Activated CD8-positive, alpha-beta memory T cell treated with anti-CD3 and anti-CD28 coated beads for 48 hours (primary cell): ENCODE data around the gene NPRL2.
A peak's percentile ranks its signal among the peaks of the same experiment; 100 is the strongest.
"Not testable (repeated sequence)": the region's sequence is repeated elsewhere in the genome, so short reads cannot be mapped to it uniquely, and the experiment has no call there.

Experiments used
- DNase-seq, 3 experiments: peaks; one replicate each; pipeline ENCODE4 v3.0.0-alpha.2; 2020; ENCODE audit warnings: low read depth in 2 of 3, low spot score in 2 of 3

NPRL2 gene

DNA sequence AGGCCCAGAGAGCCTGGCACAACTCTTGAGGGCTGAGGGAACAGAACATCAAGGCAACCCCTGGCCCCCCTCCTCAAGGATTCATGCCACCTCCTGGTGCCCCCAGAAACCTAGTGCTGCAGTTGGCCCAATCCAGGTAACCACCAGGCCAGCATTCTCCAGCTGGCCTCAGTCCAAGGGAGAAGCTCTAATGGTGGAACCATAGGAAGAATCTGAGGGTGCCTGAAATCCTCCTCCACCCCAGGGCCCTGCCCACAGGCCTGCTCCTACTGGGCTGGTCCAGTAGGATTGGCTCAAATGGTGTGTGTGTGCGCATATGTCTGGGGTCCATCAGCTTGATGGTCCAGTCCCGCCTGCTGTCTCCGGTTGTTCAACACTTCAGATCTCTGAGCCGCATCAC is 35.8 kb downstream of the NPRL2 start:
- DNase-seq: no peak

- DNase-seq: no peak
These were observed 36.2 kb downstream of the NPRL2 start for GRCh38 chr3:50314342-50314741.

DNA sequence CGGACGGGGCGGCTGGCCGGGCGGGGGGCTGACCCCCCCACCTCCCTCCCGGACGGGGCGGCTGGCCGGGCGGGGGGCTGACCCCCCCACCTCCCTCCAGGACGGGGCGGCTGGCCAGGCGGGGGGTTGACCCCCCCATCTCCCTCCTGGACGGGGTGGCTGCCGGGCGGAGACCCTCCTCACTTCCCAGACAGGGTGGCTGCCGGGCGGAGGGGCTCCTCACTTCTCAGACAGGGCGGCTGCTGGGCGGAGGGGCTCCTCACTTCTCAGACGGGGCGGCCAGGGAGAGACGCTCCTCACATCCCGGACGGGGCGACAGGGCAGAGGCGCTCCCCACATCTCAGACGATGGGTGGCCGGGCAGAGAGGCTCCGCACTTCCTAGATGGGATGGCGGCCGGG is 38.5 kb downstream of the NPRL2 start:
- not testable (repeated sequence) for DNase-seq

DNA sequence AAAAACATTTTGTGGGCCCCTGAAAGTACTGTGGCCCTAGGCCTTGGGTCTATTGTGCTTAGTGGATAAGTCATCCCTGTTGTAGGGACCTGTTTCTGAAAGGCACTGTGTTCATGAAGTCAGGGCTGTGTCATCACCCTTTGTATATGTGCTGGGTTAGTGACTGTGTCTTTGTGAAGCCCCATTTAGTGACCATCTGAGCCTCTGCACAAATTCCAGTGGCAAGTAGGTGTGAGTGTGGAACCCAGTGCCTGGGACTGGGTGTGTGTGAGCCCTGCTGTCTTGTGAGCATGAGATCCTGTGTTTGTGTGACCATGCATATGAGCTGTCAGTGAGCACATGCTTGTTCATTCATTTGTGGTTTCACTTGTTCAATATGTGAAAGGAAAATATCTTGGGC is 46.0 kb downstream of the NPRL2 start:
- DNase-seq: no peak

DNA sequence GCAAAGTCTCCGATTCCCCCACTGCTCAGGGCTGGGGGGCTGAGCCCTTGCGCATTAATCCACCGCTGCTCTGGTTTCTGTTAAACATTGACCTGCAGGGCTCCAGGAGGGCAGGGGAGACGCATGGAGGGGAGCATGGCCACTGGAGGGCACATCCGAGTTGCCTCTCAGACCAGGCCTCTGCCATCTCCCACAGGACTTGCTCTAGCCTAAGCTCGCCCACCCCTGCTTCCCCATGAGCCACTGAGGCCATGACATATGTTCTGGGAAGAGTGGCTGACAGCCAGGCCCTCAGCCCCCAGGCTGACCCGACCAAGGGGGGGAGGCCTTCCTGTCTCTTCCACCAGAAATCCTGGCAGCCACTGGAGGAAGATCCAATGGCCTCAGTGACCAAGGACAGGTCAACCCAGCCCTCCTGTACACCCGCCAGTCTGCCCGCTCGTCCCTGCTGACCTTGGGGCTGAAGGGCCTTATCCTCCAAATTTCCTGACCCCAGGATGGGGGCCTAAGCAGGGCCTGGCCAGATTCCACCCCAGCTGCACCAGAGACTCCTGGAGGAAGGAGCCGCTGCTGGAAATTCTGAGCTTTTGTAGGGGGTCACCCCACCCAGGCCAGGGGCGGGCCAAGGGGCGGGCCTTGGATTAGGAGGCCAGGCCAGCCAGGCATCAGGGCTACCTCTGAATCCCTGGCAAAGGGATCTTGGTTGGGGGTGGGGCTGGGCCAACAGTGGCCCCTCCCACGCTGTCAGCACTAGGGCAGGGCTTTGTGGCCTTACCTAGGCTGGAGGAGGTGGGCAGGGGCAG is 47.4 kb downstream of the NPRL2 start, which contains the start of gene HYAL1:
Gene HYAL1 (minus strand): TSS at position 562 of the 803 bp plus-strand sequence. CDS start 618 bp downstream, outside the sequence.
- DNase-seq: no peak

- no peak for DNase-seq
These were observed 48.2 kb downstream of the NPRL2 start for GRCh38 chr3:50302095-50303012.

DNA sequence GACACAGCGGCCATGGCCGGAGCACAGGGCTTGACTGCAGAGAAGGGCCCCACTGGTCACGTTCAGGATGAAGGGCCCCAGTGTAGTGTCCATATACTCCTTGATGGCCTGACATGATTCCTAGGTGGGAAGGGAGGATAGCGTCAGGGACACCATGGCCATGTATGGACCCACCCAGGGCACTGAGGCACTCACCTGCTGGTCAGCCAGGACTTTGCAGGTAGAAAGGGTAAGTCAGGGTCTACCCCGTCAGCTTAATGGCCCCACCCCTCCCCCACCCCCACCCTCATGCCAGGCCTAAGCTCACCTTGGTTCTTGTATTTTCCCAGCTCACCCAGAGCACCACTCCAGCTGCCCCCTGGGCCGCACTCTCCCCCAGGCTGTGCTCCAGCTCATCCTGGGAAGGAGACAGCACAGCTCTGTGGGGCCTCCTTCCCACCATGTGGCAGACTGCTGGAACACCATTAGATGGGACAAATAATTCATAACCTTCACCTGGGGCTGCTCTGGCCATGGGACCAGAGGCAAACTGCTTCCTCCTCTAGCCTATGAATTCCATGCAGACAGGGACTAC is 49.8 kb downstream of the NPRL2 start:
- no peak for DNase-seq

DNA sequence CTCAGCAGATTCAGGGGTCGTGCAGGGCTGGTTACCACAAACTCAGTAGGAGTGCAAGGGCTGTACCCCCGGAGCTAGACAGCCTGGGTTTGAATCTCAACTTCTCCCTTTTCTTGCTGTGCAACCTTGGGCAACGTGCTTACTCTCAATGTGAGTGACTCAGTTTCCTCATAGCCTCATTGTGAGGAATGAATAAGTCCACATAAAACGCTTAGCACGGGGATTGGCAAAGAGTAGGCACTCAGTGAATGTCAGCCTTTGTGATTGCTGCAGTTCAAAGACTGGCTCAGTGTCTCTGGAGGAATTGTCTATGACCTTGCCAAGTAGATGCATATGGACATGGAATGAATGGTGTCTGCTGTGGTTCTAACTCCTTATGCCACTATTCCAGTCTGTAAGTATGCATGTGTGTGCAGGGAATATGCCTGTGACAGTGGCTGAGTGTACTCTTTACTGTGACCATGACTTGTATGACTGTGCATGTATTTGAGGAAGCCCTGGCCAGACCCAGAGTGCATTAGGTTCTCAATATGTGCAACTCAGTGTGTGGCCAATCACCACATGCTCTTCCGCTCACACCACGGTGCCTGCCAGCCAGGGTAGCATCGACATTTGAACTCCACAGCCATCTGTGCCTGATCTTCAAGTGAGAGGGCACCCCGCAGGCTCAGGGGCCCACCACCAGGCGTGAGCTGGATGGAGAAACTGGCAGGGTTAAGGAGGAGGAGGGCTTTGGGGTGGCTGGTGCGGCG is 50.5 kb downstream of the NPRL2 start:
- no peak for DNase-seq

DNA sequence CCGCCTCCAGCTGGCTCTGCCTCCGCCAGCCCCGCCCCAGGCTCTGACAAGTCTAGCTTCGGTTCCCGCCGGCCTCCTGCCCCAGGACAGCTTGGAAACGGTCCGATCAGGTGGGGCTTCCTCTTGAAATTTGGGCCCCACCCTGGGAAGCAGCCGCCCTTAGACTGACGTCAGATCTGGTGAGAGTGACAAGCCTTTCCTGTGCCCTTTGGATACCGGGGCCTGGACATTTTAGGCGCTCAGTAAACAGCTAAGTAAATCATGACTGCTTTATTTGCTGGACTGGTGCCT is 51.0 kb downstream of the NPRL2 start:
- no peak for DNase-seq

- peak; percentile 96 to 98 (median 96) for DNase-seq
These were observed 51.5 kb downstream of the NPRL2 start, which contains the start of the genes HYAL3 and NAA80 for GRCh38 chr3:50298836-50299637. Gene HYAL3 (minus strand): TSS chr3:50299405. CDS start chr3:50295602, 3,803 bp downstream. Gene NAA80 (minus strand): TSS chr3:50299405. CDS start chr3:50297463, 1,942 bp downstream.

GRCh38 chr3:50297896-50298725 is 52.5 kb downstream of the NPRL2 start:
- no peak for DNase-seq

GRCh38 chr3:50297384-50297775 is 53.2 kb downstream of the NPRL2 start:
- DNase-seq: no peak
